Measurements from ENCODE around the gene CCDC12. TPM values are rescaled to one million over a fixed set of nuclear protein-coding genes. Genes with fewer than 3 reads are reported as not detected.
A peak's percentile ranks its signal among the peaks of the same experiment; 100 is the strongest.

The CCDC12 gene
- total RNA-seq, 1 experiment from 2014 or later: 46.5 TPM

- Histone ChIP-seq H3K9me2 (ENCODE audit: insufficient read depth) (no peaks in the 10 kb centered on the region), H3K9me3 (ENCODE audit: control insufficient read depth in 1 of 2, insufficient read depth in 1 of 2, low read depth in 1 of 2, low read length in 2 of 2) (no peaks in the 10 kb centered on the region), H3K79me2 (ENCODE audit: insufficient read depth, low read length) (peaks cover 30% of the 10 kb centered on the region), H4K20me1 (ENCODE audit: insufficient read depth) (no peaks in the 10 kb centered on the region), H3K36me3 (ENCODE audit: control insufficient read depth in 1 of 2, insufficient read depth in 2 of 2, low read length in 2 of 2) (peaks cover 0 to 3% of the 10 kb centered on the region in 2 experiments; a peak in 2 of 4 replicates), H3K4me3 (replicated peaks in 1 of 2; ENCODE audit: low read depth in 1 of 2, low read length in 2 of 2) (no peak overlapping the region), H2AFZ (ENCODE audit: low read depth, low read length, poor library complexity, severe bottlenecking) (no peak overlapping the region), H3K27me3 (ENCODE audit: insufficient read depth, low read length) (no peaks in the 10 kb centered on the region), H3K27ac (ENCODE audit: low read depth, low read length) (no peak overlapping the region; the same call in 1 of the 2 replicates), H3K4me1 (ENCODE audit: control insufficient read depth in 1 of 2, insufficient read depth in 2 of 2, low read length in 2 of 2) (peaks cover 2 to 13% of the 10 kb centered on the region in 2 experiments; a peak in 2 of 4 replicates), H3K4me2 (ENCODE audit: low read length) (no peak overlapping the region), H3K9ac (ENCODE audit: low read length) (no peak overlapping the region)
- ChIA-PET RAD21 (ENCODE audit: low non-redundant PET in 1 of 2, low total read pairs in 2 of 2, uncharacterized antibody in 2 of 2, unreplicated experiment in 2 of 2) (no interaction called here), POLR2A (no interaction called here), CTCF (no interaction called here)
- TF ChIP-seq EZH2 (IDR thresholded peaks at IDR 0.05) (no peak), MAX (IDR thresholded peaks at IDR 0.05) (no peak), JUND (IDR thresholded peaks at IDR 0.05) (no peak), SRF (IDR thresholded peaks at IDR 0.05; ENCODE audit: low read depth) (no peak), CBX3 (IDR thresholded peaks at IDR 0.05; ENCODE audit: low read depth) (no peak), SP1 (IDR thresholded peaks at IDR 0.05; ENCODE audit: low read depth) (no peak), ZNF274 (IDR thresholded peaks at IDR 0.05; ENCODE audit: low read depth, low read length) (no peak), EZH2phosphoT487 (IDR thresholded peaks at IDR 0.05; ENCODE audit: borderline replicate concordance) (no peak), REST (IDR thresholded peaks at IDR 0.05; ENCODE audit: low read depth) (no peak), CTCF (IDR thresholded peaks at IDR 0.05 in 2 of 3, conservative IDR thresholded peaks at IDR 0.05 in 1 of 3; ENCODE audit: borderline replicate concordance in 1 of 3, insufficient read depth in 1 of 3, low read depth in 2 of 3, low read length in 2 of 3) (no peak), YY1 (IDR thresholded peaks at IDR 0.05; ENCODE audit: extremely low read depth, insufficient replicate concordance, low read depth, low read length) (no peak), EGR1 (IDR thresholded peaks at IDR 0.05; ENCODE audit: low read depth) (no peak), POLR2A (IDR thresholded peaks at IDR 0.05; ENCODE audit: borderline replicate concordance, extremely low read depth, insufficient read depth, insufficient read length) (no peak), ATF3 (IDR thresholded peaks at IDR 0.05) (no peak), CEBPB (IDR thresholded peaks at IDR 0.05; ENCODE audit: low read depth) (no peak), POLR2AphosphoS5 (IDR thresholded peaks at IDR 0.05; ENCODE audit: low read depth, low read length) (no peak), ZFX (IDR thresholded peaks at IDR 0.05) (no peak)
- intact Hi-C loops (cut with micrococcal nuclease): no loop called here
- BruUV-seq (replicated peaks): no TSS peak
- ATAC-seq (peak; percentile 70), DNase-seq (ENCODE audit: low read depth, low spot score) (no peak)
Measured at GRCh38 chr3:46987743-46988401, 11.3 kb upstream of the CCDC12 start.
